Measurements from ENCODE around the gene ADAP2. TPM values are rescaled to one million over a fixed set of nuclear protein-coding genes. Genes with fewer than 3 reads are reported as not detected.

The ADAP2 gene
- total RNA-seq, 1 experiment from 2014 or later, result 1.2 TPM

GRCh38 chr17:30924341-30924740 is 2.6 kb downstream of the ADAP2 start (continued):
- no peak for TF ChIP-seq AFF4 (CRISPR knock-in tag; IDR thresholded peaks at IDR 0.05; ENCODE audit: borderline replicate concordance)
- TF ChIP-seq GABPB1 (CRISPR knock-in tag; IDR thresholded peaks at IDR 0.05), result no peak
- TF ChIP-seq PRRX2 (CRISPR knock-in tag; IDR thresholded peaks at IDR 0.05), result no peak
- TF ChIP-seq ZNF317 (CRISPR knock-in tag; IDR thresholded peaks at IDR 0.05; ENCODE audit: borderline replicate concordance, low read depth), result no peak
- TF ChIP-seq GTF2I (CRISPR knock-in tag; conservative IDR thresholded peaks at IDR 0.05), result no peak
- TF ChIP-seq NFYB (CRISPR knock-in tag; conservative IDR thresholded peaks at IDR 0.05; ENCODE audit: low read depth), result no peak
- no peak for TF ChIP-seq OVOL2 (CRISPR knock-in tag; IDR thresholded peaks at IDR 0.05; ENCODE audit: borderline replicate concordance)
- TF ChIP-seq ESRRA (CRISPR knock-in tag; IDR thresholded peaks at IDR 0.05; ENCODE audit: borderline replicate concordance), result no peak
- TF ChIP-seq SP1 (CRISPR knock-in tag; conservative IDR thresholded peaks at IDR 0.05), result no peak
- no peak for TF ChIP-seq ZNF416 (CRISPR knock-in tag; IDR thresholded peaks at IDR 0.05)
- TF ChIP-seq USF1 (CRISPR knock-in tag; IDR thresholded peaks at IDR 0.05), result no peak
- no peak for TF ChIP-seq RORB (CRISPR knock-in tag; IDR thresholded peaks at IDR 0.05)

DNA sequence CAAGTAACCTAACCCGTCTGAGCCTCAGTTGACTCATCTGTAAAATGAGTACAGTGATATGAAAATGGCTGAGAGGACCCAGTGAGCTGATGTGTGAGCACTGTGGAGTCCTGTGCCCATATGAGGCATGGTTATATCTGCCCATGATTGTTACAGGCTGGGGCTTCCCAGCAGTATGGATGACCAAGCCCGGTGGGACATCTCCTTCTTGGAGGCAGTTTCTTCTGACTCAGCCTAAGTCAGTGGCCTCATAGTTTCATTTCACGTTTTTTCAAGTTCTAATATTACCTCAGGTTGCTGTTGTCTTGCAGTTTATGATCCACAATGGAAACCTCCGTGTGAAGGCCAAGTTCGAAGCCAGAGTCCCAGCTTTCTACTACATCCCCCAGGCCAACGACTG is 4.8 kb downstream of the ADAP2 start:
- H3K9me3 Mint-ChIP-seq, result no peaks in the 10 kb centered on the region
- peaks cover 45% of the 10 kb centered on the region for H3K27me3 Mint-ChIP-seq (ENCODE audit: low read depth)
- DNase-seq (ENCODE audit: low spot score) (no peak), ATAC-seq (no peak)
- no peak for TF ChIP-seq HMGXB4 (CRISPR knock-in tag; IDR thresholded peaks at IDR 0.05)
- TF ChIP-seq, protein P1, sequence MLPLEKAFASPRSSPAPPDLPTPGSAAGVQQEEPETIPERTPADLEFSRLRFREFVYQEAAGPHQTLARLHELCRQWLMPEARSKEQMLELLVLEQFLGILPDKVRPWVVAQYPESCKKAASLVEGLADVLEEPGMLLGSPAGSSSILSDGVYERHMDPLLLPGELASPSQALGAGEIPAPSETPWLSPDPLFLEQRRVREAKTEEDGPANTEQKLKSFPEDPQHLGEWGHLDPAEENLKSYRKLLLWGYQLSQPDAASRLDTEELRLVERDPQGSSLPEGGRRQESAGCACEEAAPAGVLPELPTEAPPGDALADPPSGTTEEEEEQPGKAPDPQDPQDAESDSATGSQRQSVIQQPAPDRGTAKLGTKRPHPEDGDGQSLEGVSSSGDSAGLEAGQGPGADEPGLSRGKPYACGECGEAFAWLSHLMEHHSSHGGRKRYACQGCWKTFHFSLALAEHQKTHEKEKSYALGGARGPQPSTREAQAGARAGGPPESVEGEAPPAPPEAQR (CRISPR knock-in tag; IDR thresholded peaks at IDR 0.05), result no peak
- TF ChIP-seq NFYB (CRISPR knock-in tag; conservative IDR thresholded peaks at IDR 0.05; ENCODE audit: low read depth), result no peak
- TF ChIP-seq, protein P2, sequence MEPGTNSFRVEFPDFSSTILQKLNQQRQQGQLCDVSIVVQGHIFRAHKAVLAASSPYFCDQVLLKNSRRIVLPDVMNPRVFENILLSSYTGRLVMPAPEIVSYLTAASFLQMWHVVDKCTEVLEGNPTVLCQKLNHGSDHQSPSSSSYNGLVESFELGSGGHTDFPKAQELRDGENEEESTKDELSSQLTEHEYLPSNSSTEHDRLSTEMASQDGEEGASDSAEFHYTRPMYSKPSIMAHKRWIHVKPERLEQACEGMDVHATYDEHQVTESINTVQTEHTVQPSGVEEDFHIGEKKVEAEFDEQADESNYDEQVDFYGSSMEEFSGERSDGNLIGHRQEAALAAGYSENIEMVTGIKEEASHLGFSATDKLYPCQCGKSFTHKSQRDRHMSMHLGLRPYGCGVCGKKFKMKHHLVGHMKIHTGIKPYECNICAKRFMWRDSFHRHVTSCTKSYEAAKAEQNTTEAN (CRISPR knock-in tag; IDR thresholded peaks at IDR 0.05), result no peak
- ChIA-PET CTCF (no interaction called here), POLR2A (no interaction called here)
- H3K4me1 Mint-ChIP-seq, result peaks cover 5% of the 10 kb centered on the region
- H3K27ac Mint-ChIP-seq, result no peak overlapping the region
- no peak overlapping the region for H3K4me3 Mint-ChIP-seq
- H3K36me3 Mint-ChIP-seq, result no peaks in the 10 kb centered on the region

DNA sequence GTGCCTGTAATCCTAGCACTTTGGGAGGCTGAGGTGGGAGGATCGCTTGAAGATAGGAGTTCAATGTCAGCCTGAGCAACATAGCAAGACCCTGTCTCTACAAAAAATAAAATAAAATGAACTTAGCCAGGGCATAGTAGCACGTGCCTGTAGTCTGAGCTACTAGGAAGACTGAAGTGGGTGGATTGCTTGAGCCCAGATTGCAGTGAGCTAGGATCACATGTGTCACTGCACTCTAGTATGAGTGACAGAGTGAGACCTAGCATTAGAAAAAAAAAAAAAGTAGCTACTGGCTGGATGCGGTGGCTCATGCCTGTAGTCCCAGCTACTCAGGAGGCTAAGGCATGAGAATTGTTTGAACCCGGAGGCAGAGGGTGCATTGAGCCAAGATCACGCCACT is 6.0 kb downstream of the ADAP2 start:
- H3K4me3 Mint-ChIP-seq, result no peak overlapping the region
- H3K27ac Mint-ChIP-seq, result no peak overlapping the region
- POLR2A ChIA-PET, result no interaction called here
- ATAC-seq (no peak), DNase-seq (ENCODE audit: low spot score) (no peak)
- H3K36me3 Mint-ChIP-seq, result no peaks in the 10 kb centered on the region
- H3K9me3 Mint-ChIP-seq, result no peaks in the 10 kb centered on the region
- peaks cover 36% of the 10 kb centered on the region for H3K27me3 Mint-ChIP-seq (ENCODE audit: low read depth)
- CTCF ChIA-PET, result interaction anchor here (0.7 kb wide), 1 partner anchor 131 kb away, joined by 3 read pairs; no protein-coding TSS in a partner anchor
- H3K4me1 Mint-ChIP-seq, result peaks cover 2% of the 10 kb centered on the region; the same call in 1 of the 2 replicates
- TF ChIP-seq, protein P2 (CRISPR knock-in tag; IDR thresholded peaks at IDR 0.05), result no peak
- no peak for TF ChIP-seq CREM (CRISPR knock-in tag; IDR thresholded peaks at IDR 0.05)
- no peak for TF ChIP-seq RELA (CRISPR knock-in tag; IDR thresholded peaks at IDR 0.05; ENCODE audit: borderline replicate concordance)
- TF ChIP-seq ZNF512 (CRISPR knock-in tag; IDR thresholded peaks at IDR 0.05; ENCODE audit: borderline replicate concordance), result no peak
- no peak for TF ChIP-seq NFYB (CRISPR knock-in tag; conservative IDR thresholded peaks at IDR 0.05; ENCODE audit: low read depth)
- no peak for TF ChIP-seq CTCF (IDR thresholded peaks at IDR 0.05)
- no peak for TF ChIP-seq IRF2 (CRISPR knock-in tag; IDR thresholded peaks at IDR 0.05; ENCODE audit: borderline replicate concordance, low read depth)

Measured in WTC11 (cell line).